Kidney glomerular epithelial cell (primary cell): ENCODE results near the gene RHOB.
"Not testable (repeated sequence)": the region's sequence is repeated elsewhere in the genome, so short reads cannot be mapped to it uniquely, and the experiment has no call there.

Source experiments
- DNase-seq: peaks from one replicate; lab custom pipeline; 2025; lab: John Stamatoyannopoulos, UW

The RHOB gene

GRCh38 chr2:20476481-20476880 lies 29.6 kb downstream of the RHOB start:
- DNase-seq = no peak

GRCh38 chr2:20476950-20477349 lies 30.1 kb downstream of the RHOB start:
- no peak for DNase-seq

GRCh38 chr2:20478961-20479360 lies 32.1 kb downstream of the RHOB start:
- DNase-seq = no peak

- DNase-seq = no peak
Measured at GRCh38 chr2:20479835-20480234, 33.0 kb downstream of the RHOB start.

GRCh38 chr2:20480913-20481312 lies 34.0 kb downstream of the RHOB start:
- DNase-seq = no peak

- no peak for DNase-seq
Measured at GRCh38 chr2:20481798-20482405, 35.0 kb downstream of the RHOB start.

DNA sequence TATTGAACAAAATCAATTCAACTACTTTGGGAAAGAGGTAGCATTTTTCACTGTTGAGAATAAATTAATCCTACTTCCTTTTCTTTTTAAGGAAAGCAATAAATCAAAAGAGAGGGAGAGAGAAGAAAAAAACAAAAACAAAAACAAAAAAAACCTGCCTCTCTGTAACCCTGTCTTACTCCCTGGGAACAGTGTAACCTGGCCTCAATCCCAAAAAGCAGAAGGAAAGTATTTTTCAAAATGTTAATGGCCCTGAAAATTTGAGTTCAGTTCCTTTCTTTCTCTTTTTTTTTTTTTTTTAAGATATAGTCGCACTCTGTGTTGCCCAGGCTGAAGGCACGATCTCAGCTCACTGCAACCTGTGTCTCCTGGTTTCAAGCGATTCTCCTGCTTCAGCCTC lies 35.9 kb downstream of the RHOB start:
- no peak for DNase-seq

DNA sequence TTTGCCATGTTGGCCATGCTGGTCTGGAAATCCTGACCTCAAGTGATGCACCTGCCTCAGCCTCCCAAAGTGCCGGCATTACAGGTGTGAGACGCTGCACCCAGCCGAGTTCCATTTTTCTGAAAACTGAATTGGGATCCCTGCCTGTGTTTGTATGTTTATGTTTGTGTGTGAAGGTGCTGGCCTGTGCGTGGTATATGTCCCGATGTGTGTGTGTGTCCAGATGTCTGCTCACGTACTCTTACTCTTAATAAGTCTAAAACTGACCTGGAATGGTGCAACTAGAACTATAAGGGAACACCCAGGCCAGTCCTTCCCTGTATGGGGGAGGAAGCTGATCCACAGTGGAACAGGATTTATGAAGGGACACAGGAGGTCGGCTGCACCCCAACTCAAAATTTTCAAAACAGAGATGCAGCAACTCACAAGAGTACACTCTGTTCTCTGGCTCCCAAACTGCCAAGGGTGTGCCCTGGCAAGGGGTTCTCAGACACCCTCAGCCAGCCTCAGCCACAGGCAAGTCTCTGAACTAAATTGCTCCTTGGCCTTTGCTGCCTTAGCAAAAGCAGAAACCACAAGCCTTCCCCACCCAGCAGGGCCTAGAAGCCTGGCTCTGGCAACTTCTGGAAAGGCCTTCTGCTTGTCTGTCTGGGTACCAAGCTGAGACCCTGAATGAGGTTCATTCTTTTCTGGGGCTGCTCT lies 36.5 kb downstream of the RHOB start:
- no peak for DNase-seq

DNA sequence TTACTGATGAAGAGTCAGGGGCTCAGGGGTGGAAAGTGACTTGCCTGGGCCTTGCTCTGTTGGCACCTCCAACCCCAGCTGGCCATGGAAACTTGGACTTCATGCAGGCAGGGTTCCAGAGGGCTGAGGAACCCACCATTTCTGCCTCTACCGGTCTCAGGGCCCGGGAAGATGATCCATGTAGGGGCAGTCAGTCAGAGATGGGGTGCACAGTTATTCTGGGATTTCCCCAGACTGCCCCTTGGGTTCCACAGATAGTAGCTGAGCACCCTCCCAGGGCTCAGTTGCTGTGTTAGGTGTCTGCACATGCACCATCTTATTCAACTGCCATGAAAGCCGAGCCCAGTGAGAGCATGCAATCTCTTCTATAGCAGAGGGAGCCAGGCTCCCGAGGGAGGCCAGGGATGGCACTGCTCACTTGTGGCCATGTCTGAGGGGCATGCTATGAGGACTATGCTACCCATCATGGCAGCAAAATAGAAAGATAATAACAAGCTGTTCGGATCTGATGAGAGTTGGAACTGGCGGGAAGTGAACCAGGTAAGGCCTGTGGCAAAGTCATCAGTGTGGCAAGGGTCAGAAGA lies 37.3 kb downstream of the RHOB start:
- no peak for DNase-seq

- DNase-seq = no peak
Measured at GRCh38 chr2:20484810-20485611, 38.1 kb downstream of the RHOB start.

- DNase-seq = no peak
Measured at GRCh38 chr2:20485612-20486388, 38.9 kb downstream of the RHOB start.

DNA sequence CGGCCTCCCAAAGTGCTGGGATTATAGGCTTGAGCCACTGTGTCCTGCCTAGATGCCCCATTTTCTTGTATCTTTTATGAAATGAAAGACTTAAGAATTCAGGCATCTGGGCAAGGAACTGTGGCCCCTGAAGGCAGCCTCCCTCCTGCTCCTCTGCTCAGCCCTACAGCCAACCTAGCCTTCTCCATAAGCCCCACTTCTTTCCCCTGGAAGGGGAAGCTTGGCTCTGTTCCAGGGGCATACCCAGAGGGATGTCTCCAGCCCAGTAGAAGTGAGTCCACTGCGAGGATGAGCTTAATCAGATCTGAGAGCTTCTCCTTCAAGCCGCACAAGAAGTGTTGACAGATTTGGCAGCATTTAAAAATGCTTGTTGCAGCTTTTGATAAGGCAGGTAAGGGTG lies 39.7 kb downstream of the RHOB start:
- no peak for DNase-seq

- DNase-seq = no peak
Measured at GRCh38 chr2:20487030-20487391, 40.1 kb downstream of the RHOB start.

- no peak for DNase-seq
Measured at GRCh38 chr2:20487392-20488174, 40.7 kb downstream of the RHOB start.

DNA sequence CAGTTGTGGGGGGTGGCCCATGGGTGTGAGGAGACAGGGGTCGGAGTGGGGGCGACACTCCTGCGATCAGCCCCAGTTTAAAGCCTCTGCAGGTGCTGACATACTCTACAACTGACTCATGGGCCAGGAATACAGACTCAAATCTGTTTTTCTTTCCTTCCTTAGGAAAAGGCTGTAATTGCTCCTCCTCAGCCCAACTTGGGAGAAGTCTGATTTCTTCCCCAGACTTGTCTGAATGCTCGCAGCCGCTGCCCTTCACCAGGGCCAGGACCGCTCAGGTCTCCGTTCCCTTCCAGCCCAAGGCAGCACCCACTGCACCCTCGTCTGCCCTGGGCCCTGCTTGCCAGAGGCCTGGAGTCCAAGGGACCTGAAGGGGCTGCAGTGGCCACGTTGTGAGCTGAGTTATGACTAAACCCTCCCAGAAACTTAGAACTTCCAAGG lies 41.3 kb downstream of the RHOB start:
- peak; percentile 36 for DNase-seq

GRCh38 chr2:20488782-20489181 lies 41.9 kb downstream of the RHOB start:
- DNase-seq = no peak

GRCh38 chr2:20490300-20491181 lies 43.7 kb downstream of the RHOB start:
- peak; percentile 86 for DNase-seq

- peak; percentile 17 for DNase-seq
Measured at GRCh38 chr2:20491739-20492531, 45.1 kb downstream of the RHOB start.

DNA sequence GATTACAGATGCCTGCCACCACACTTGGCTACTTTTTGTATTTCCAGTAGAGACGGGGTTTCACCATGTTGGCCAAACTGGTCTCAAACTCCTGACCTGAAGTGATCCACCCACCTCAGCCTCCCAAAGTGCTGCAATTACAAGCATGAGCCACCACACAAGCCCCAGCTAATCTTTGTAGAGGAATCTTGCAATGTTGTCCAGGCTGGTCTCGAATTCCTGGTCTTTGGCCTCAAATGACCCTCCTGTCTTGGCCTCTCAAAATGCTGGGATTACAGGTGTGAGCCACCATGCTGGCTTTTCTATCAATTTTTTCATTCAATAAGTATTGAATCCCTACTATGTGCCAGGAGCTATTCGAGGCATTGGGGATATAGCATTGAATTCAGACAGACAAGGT lies 46.2 kb downstream of the RHOB start:
- DNase-seq = not testable (repeated sequence)
